HG02938 (cell line): ENCODE measurements around the gene FOXP1.

Experiments
- ATAC-seq: cut with Tn5 transposase; IDR thresholded peaks from one replicate; pipeline ENCODE4 v1.9.1; 2021; ENCODE audit warnings: mild to moderate bottlenecking, moderate library complexity; ENCODE audit not compliant: unreplicated experiment

The FOXP1 gene

DNA sequence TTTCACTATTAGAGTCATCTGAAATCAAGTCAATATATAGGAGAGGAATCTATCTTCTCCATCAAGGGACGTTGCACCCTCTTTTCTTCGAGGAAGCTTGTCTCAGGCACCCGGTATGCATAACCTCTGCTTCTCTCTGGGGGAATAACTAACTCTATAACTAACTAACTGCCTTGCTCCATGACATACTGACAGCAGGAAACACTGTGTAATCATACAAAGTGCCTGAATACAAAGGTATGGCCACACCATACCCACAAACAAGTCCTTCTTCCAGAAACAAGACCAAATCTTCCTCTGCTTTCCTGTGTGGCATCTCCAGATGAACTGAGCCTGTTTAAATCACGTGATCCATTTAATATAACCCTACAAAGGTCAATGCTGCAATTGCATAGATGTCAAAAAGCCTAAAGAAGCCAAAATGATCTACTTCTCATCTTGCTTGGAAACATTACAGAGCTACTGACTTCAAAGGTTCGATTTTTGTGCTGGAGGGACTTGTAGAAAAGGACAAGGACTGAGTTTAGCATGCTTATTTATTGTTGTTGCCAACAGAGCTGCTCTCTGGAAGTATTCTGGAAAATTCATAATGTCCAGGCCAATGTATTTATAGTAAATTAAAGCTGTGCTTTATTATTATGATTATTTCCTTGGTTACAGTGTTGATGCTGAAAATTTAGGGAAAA is 380.5 kb downstream of the FOXP1 start:
- ATAC-seq, result no peak

DNA sequence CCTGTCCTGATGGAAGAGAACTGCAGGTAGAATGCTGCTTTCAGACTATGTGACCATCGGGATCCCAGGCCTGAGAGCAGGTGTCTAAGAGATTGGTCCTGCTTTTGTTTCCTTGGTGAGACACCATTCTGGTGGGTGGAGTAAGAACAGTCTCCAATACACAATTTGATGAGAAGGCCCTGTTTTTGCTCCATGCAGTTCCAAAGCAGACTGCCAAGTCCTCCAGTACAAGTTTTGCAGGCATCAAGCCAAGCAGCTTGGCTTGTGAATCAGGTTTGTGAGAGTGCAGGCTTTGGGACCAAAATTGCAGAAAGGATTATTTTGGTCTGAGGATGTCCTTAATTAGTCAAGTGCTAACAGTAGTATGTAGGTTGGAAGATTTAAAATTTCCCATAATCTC is 381.6 kb downstream of the FOXP1 start:
- ATAC-seq, result no peak

DNA sequence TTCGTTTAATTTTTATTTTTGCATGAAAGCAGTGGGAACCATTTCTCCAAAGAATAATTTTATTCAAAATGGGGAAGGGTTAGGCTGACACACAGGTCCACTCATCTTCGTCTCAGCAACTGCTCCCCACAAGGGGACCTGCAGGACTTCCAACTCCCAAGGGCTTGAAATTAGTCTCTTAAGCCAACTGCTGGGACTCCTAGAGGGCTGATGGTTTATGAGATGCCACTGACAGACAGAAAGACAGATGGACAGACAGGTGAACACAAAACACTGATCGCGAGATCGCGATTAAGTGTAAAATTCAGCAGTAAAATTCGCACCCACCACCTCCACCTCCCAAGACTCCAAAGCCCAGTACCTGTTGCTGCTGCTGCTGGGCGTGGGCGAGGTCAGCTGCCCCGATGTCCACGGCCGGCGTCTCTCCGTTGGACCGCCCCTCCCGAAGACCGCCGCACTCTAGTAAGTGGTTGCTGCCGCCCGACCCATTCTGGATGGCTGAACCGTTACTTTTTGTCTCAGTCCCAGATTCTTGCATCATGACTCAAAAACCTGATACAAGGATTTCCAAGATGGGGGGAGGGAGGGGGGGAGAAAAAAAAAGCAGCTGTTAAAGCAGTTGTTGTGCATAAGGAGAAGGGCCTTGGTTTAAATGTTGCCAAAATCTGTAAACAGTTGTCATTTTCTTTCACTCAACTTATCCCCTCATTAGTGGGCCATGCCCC is 385.5 kb downstream of the FOXP1 start:
- ATAC-seq, result no peak

DNA sequence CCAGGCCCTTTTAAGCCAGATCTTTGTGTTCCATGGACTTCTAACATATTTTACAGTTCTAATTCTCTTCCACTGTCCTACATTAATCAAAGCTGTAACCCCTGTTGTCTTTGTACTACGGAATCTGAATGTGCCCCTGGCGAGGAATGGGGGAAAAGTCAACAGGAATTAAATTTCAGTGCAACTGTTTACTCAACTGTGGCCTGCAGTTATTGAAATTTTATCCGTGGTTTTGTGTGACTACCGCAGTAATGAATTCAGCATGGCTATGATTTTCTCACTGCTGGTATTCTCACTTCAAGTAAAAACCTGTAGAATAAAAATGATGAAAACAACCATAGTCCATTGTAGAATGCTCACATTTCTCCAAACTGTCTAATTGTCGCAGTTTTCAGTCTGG is 388.0 kb downstream of the FOXP1 start:
- no peak for ATAC-seq

DNA sequence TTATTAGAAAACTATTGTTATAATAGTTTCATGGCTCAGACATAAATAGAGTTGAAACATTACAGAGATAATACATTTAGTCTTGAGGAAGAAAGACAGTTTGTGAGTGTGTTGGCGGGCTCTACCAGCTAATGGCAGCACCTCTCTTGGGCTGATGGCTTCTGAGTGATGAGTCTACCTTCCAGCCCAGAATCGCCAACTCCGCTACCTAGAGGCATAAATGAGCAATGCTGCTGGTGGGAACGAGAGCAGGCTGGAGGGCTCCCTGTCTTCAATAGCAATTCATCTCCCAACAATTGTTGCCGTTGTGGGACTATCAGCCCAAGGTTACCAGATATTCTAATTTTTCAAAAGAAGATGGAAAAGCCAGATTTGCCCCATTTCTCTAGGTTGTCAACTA is 388.7 kb downstream of the FOXP1 start:
- ATAC-seq, result no peak

DNA sequence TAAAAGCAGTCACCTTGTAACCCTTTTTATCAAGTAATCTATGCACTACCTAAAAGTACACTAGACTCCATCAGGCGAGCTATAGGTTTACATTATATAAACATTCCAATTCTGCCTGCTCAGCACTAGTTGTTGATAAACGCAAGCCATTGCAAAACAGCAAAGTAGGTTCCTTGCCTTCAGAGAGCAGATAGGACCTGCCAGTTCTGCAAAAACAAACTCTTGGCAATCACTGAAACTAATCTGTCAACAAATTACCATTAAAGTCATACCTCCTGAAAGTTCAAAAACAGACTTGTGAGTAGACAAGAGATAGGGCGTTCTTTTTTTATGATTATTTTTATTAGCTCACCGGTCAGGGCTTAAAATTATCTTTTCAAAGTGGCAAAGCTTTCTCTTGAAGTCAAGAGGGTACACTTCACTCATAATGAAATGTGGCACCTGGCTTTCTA is 392.5 kb downstream of the FOXP1 start:
- ATAC-seq, result no peak

DNA sequence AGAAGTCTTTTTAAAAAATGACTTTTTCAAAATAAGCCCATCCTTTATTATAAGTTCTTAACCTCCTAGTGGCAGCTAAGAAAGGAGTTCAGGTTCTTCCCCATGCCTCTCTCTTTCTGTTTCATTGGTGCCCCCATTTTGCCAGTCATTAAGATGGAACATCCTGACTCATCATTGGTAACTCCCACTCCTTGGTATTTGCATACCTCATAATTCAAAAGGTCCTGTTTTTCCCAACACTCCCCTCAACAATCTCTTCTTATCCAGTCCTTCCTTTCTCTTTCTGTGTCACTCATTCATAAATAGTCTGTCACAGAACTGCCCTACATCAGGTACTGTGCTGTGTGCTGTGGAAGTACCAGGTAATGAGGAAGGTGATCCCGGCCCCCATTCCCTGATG is 394.0 kb downstream of the FOXP1 start:
- no peak for ATAC-seq

DNA sequence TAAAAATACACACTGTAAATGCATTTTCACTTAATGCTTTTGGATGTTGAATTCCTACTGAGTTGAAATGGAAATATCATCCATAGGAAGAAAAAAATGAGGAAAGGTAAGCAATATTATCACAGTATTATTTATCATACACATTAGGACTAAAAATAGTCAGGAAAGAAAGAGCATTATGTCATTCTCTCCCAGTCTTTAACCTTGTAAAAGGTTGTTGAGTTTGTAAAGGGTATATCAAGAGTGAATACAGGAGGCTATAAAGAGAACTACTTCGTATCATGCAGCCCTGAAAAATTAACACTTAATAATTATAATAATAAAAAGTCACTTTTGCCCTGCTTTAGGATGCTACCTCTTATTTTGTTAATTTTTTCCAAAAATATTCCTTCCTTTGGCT is 395.8 kb downstream of the FOXP1 start:
- ATAC-seq, result no peak

DNA sequence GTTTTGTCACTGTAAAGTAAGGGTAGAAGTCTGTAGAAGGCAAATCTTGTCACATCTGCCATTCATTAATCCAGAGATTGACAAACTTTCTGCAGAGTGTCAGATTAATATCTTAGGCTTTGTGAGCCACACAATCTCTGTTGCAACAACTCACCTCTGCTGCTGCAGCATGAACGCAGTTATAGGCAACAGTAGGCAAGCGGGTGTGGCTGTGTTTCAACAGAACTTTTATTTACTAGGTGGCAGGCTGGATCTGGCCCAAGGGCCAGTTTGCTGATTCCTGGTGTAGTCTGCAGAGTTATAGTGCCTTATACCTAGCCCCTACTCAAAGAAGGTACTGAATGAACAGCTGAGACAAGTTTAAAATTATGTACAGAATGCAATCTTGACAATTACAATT is 396.7 kb downstream of the FOXP1 start:
- no peak for ATAC-seq

DNA sequence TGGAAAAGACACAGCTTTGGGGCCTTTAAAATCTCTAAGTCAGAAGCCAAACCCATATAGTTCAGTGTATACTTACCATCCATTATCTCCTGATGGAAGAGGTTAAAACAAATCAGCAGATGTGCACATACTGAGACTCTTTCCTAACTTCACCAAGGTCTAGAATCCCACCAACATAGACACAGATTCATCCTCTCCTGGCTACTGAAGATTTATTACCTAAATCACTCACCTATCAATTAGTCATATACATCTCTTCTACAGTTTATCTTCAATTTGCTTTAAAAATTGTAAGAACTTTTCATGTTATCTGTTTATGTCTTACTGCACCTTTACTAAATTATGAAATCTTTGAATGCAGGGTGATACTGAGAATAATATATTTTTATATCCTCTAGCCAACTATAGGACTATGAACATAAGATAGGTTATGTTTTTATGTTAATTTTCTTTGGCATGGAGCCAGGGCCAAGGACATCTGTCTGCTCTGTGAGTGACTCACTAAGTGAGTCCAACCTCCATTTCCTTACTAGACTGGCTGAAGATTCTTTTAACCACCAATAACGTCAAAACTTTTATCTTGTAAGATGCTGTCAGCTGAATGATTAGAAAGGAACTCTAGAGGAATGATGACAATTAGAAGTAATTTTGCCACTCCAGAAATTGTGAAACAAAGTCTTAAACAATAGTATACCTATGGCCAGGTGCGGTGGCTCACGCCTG is 397.6 kb downstream of the FOXP1 start:
- ATAC-seq, result no peak

DNA sequence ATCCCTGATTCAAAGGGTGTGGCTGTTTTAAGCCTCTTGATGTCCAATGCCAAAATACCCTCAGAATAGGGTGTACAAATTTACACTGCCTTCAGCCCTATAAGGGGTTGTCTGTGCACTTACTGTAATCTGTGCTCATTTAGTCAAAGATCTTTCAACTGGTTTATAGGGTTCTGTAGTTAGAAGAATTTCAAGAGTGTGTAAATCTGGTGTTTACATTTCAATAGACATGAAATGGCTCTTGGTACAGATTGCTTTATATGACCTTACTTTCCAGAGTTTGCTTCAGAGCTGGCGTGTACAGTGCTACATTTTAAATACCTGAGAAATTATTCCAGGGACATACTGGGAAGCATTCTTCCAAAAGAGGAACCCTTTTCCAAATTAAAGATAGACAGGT is 399.3 kb downstream of the FOXP1 start:
- ATAC-seq, result no peak

DNA sequence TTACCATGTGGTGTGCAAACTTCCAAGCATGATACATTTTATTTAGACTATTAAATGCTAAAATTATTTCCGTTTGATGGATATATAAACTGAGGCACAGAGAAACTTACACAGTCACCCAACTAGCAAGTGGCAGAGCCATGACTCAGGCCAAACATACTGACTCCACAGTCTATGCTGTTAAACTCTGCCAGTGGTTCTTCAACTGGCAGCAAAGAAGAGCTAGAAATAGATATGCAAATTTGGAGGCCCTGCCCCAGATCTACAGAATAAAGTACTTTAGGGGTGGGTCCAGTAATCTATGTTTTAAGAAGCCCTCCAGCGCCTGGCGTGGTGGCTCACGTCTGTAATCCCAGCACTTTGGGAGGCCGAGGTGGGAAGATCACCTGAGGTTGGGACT is 400.0 kb downstream of the FOXP1 start:
- ATAC-seq, result no peak

DNA sequence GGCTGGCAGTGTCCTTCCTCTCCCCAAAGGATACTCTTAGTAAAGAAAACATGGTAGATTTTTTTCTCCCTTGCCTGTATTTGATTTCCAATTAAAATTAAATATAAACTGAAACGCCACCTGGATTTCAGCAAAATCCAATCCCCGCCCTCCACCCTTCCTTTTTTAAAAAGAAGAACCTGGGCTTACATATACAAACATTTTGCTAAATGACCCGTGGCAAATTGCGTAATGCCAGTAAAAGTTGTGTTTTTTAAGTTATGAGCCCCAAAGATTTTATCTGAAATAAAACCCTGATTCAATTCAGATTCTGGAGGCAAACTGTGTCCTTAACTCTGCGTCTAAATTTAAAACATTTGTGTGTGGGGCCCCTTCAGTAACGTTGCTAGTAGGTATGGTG is 403.0 kb downstream of the FOXP1 start:
- no peak for ATAC-seq

DNA sequence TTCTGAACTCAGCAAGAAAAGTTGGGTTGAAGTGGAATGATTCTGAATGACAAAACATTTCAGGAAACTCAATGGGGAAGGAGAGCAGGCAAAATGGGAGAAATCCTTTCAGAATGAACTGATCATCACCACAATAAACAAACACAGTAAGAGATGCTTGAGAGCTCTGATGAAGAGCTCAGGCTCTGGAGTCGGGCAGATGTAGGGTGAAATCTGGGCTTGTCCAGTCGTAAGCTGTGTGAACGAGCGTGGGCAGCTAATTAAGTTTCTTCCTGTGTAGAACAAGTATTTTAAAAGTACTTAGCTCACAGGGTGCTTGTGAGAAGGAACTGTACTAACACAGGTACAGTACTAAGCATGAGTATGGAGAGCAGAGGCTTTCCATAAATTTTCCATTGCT is 406.2 kb downstream of the FOXP1 start:
- no peak for ATAC-seq

DNA sequence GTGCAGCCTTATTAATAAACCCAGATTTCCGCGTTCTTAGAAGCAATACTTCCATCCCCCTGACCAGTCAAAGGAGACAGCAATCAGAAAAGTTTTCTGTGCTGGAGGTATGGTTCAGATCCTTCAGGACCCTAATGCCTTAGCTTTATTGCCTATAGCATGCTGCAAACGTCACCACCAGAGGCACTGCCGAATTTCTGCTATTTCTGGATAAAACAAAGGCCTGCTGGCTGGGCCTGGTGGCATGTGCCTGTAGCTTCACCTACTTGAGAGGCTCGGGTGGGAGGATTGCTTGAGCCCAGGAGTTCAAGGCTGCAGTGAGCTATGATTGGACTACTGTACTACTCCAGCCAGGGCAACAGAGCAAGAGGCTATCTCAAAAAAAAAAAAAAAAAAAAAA is 407.2 kb downstream of the FOXP1 start:
- ATAC-seq, result no peak

DNA sequence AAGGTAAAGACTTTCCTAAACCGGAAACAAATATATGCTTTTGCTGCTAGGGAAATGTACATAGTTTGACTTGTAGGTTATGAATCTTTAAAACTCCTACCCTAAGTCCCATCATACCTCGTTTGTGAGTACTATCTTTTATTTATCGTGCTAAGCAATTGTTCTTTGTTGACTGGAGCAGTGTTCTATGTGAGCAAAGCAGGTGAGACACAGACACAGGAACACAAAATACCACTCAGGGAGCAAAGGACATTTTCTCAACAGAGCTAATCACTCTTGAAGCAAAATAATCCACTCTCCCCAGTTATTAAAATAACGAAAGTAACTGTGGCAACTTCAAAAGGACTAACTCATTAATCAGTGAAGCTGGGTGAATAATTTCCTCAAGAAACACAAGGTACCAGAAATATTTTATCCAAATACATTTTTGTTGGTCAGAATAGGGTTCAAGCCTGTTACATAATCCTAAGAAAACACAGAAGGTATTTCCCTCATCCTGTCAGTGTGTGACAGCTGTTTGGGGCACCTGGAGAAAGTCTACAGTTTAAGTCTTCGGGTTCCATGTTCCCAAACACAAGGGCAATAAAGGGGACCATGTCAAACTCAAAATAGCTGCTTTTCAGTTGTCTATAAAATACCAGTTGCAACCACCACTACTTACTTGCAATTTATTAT is 407.7 kb downstream of the FOXP1 start:
- no peak for ATAC-seq

DNA sequence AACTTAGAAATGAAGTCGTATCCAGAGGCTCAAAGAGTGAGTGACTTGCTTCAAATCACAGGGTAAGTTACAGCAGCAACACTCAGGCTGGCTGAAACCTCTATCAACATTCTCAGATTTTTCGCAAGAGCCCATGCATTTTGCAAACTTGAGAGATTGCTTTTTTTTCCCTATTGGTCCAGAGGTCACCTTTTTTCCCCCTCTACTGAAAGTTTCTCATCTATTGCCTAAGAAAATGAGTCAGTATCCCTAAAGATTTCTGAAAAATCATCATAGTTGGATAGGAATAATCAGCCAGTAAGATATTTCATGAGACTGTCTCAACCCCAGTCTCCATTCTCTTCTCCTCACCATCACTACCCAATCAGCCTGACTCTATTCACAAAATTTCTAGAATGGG is 410.6 kb downstream of the FOXP1 start:
- no peak for ATAC-seq

DNA sequence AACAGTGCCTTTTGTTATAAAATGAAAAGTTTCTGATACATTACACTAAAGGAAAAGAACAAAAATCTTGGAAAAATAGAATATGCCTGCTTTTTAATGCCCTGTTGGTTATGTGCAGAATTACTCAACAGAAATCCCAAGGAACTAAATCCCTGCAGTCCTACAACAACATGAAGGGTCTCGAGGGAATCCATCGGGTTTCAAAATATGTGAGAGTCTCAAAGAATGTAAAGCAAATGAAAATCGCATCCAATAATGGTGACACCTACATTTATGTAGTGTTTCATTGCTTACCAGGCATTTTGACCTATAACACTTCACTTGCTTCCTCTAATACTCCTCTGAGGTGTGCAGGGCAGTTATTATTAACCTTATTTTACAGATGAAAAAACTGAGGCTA is 411.3 kb downstream of the FOXP1 start:
- no peak for ATAC-seq

DNA sequence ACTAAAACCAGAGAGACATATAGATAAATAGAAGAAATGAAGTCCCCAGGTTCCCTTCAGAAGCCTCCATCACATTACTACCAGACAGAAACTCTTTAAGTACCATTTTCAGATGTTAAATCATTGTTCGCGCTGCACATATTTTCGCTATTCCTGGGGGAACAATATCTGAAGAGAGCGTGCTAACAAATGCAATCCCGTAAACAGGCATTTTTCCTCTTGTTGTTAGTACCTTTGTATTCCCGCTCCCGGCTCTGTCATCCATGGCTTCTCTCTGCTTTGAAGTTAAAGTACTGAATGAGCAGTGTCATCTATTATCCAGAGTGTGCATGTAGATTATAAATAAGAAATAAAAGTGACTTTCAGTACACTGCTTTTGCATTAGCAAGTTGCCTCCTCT is 412.3 kb downstream of the FOXP1 start:
- no peak for ATAC-seq

DNA sequence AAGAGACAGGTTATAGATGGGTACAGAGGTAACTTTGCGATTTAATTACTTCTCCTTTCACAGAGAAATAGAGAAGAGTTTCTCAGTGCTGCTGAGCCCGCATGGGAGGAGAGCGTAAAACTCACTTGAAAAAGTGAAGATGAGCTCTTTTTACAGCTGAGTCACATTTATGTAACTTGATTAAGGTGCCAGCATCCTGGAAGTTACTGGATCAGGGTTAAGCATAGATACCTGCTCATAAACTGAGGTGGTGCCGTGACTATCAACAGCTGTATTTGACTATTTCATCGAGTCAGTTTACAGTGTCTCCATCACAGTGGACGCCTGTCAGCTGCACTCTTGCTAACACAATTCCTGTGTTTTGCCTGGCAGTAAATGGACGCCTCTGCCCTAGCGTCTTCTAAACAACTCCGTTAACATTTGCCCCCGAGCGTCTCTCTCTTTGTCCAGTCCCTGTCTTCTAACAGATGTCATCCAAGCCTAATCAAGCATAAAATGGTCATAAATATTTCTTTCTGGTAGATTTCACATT is 414.6 kb downstream of the FOXP1 start:
- ATAC-seq, result no peak

DNA sequence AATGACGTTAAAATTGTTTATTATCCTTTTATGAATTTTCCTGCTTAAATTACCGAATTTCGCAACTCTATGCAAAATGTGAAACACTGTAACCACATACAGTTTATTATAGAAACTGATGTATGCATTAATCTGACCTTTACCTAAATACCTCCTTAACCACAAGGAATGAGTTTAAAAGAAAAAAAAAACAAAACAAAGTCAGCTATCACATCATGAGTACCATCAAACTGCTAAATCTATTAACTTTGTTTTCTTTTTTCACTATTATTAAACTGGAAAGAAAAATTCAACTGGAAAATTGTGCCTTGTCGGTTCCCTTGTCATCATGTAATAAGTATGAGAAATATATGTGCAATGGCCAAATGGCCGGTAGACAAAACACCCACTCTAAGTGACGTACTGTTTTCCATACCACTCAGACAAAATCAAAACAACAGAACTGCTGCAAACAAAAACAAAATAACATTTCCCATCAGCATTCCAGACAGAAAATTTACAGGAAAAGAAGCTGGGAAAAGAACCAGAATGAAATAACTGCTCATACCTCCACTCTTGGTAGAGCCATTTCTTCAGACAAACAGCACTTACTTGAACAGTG is 415.3 kb downstream of the FOXP1 start:
- no peak for ATAC-seq
